IPS-15b (cell line): ENCODE data around the gene TMPRSS11A.

ENCODE experiments used
- H3K27me3 ChIP-seq: one replicate; pipeline ENCODE4 v1.6.1; 2013; ENCODE audit warnings: low read length; ENCODE audit not compliant: control insufficient read depth, insufficient read depth
- H3K36me3 ChIP-seq: one replicate; pipeline ENCODE4 v1.6.1; 2013; ENCODE audit warnings: low read length; ENCODE audit not compliant: control insufficient read depth, insufficient read depth
- H3K4me1 ChIP-seq: one replicate; pipeline ENCODE4 v1.6.1; 2013; ENCODE audit warnings: mild to moderate bottlenecking, low read length; ENCODE audit not compliant: control insufficient read depth, insufficient read depth
- H3K4me3 ChIP-seq: one replicate; pipeline ENCODE4 v1.5.1; 2013; ENCODE audit warnings: low read depth, low read length
- H3K9ac ChIP-seq: one replicate; pipeline ENCODE4 v1.6.1; 2013; ENCODE audit warnings: low read depth, mild to moderate bottlenecking, low read length
- H3K9me3 ChIP-seq: one replicate; pipeline ENCODE4 v1.6.1; 2013; ENCODE audit warnings: mild to moderate bottlenecking, low read length; ENCODE audit not compliant: control insufficient read depth, insufficient read depth

The TMPRSS11A gene

DNA sequence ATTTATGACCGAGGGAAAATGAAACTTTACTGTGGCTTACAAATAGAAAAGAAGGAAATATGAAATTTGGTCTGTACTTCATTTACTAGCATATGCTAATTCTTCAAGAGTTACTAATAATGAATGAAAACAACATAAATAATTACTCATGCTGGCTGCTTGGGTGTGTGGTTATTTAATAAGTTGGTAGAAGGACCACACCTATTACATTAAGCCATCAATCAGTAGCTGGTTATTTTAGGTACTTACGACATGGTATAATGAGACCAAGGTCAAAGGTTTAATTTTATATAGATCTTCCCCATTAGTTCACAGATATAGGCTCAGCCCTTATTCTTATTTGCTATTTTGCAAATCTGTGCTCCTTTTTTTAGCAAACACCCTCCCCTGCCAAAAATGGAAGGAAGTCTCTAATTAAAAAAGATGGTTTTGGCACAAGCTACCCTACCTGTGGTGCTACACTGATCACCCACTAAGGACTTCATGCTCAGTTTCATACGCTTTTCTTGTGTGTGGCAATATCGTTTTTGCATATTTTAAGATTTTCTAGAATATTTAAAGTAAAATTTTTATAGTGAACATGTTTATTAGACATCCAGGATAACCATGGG is 93.6 kb downstream of the TMPRSS11A start:
- Histone ChIP-seq H3K27me3 (no peaks in the 10 kb centered on the region), H3K9me3 (no peaks in the 10 kb centered on the region), H3K36me3 (no peaks in the 10 kb centered on the region), H3K4me1 (no peaks in the 10 kb centered on the region), H3K9ac (no peak overlapping the region), H3K4me3 (no peak overlapping the region)

DNA sequence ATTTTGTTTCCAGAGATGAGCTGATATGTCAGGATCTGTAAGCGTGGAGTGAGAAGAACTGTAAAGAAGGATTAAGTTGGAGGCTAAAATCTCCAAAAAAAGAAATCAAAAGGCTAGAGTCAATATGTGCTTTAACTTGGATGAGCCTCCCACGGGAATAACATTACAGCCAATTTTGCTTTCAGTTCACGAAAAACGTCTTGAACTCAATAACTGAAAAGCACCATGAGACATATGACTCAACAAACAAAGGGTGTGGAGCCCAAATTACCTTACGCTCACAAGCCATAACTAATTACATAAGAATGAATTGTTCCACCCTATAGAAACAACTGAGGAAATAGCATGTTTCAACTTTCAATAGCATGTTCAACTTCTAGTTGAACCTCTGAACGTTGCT is 101.8 kb downstream of the TMPRSS11A start:
- Histone ChIP-seq H3K36me3 (no peaks in the 10 kb centered on the region), H3K9ac (no peak overlapping the region), H3K27me3 (no peaks in the 10 kb centered on the region), H3K9me3 (no peaks in the 10 kb centered on the region), H3K4me3 (no peak overlapping the region), H3K4me1 (no peaks in the 10 kb centered on the region)
